Panc1 (cell line): ENCODE results near the gene IGFALS. TPM values are rescaled to one million over a fixed set of nuclear protein-coding genes. Genes with fewer than 3 reads are reported as not detected.

Experiments
- ATAC-seq: fragments of 200-7000 bp; cut with Tn5 transposase; 2 replicates; pipeline ENCODE4 v1.9.1; 2020; ENCODE audit warnings: mild to moderate bottlenecking, moderate library complexity
- BruUV-seq: library from RNA; stranded (reverse); fragments of 400-500 nt; replicated peaks from 2 replicates; lab custom pipeline; 2021; lab: Mats Ljungman, UMichigan
- CTCF ChIA-PET: fragments of 300-600 bp; sonication (Branson Sonifier 250); formaldehyde crosslinking; loops from one replicate; lab custom pipeline; 2022; ENCODE audit warnings: antibody characterized with exemption; lab: Charles Lee
- POLR2A ChIA-PET: fragments of 300-600 bp; sonication (Branson Sonifier 250); formaldehyde crosslinking; loops from one replicate; lab custom pipeline; 2022; ENCODE audit warnings: antibody characterized with exemption; lab: Charles Lee
- DNase-seq: peaks from one replicate; pipeline ENCODE4 v3.0.0-alpha.2; 2010; ENCODE audit warnings: low read depth, low spot score
- H3K27ac ChIP-seq: 2 replicates; pipeline ENCODE4 v1.5.1; 2011; ENCODE audit warnings: mild to moderate bottlenecking, low read length, inconsistent platforms
- H3K27me3 ChIP-seq: fragments of 200-500 bp; sonication (Bioruptor generic); 2 replicates; pipeline ENCODE4 v1.6.0; 2014; ENCODE audit warnings: low read length, inconsistent platforms; ENCODE audit not compliant: control insufficient read depth, insufficient read depth
- H3K36me3 ChIP-seq: fragments of 200-500 bp; sonication (Bioruptor generic); 2 replicates; pipeline ENCODE4 v1.5.1; 2014; ENCODE audit warnings: inconsistent platforms, mild to moderate bottlenecking, low read length, moderate library complexity; ENCODE audit not compliant: control insufficient read depth, insufficient read depth
- H3K4me1 ChIP-seq: 2 replicates; pipeline ENCODE4 v1.5.1; 2011; ENCODE audit warnings: inconsistent platforms, mild to moderate bottlenecking, low read length, moderate library complexity; ENCODE audit not compliant: control insufficient read depth, insufficient read depth
- H3K4me3 ChIP-seq, 2 experiments: 2 replicates each; pipeline ENCODE4 v1.5.1; 2011 to 2012; ENCODE audit warnings: low read depth in 2 of 2, low read length in 2 of 2, mild to moderate bottlenecking in 2 of 2, inconsistent platforms in 1 of 2, moderate library complexity in 1 of 2
- H3K9me3 ChIP-seq: fragments of 200-500 bp; sonication (Bioruptor generic); 2 replicates; pipeline ENCODE4 v1.5.1; 2014; ENCODE audit warnings: low read depth, mild to moderate bottlenecking, inconsistent platforms, low read length, moderate library complexity; ENCODE audit not compliant: control insufficient read depth, insufficient read depth
- POLR2AphosphoS5 ChIP-seq: IDR thresholded peaks from 2 replicates; pipeline ENCODE4 v1.6.1; 2012; ENCODE audit warnings: mild to moderate bottlenecking, low read depth, low read length, moderate library complexity
- SIN3A ChIP-seq: IDR thresholded peaks from 2 replicates; pipeline ENCODE4 v1.6.1; 2012; ENCODE audit warnings: low read depth, mild to moderate bottlenecking, low read length, moderate library complexity, borderline replicate concordance; ENCODE audit not compliant: insufficient read depth
- TCF7L2 ChIP-seq: IDR thresholded peaks from 2 replicates; pipeline ENCODE4 v1.6.1; 2011; ENCODE audit warnings: mild to moderate bottlenecking, low read depth, low read length, inconsistent platforms
- in situ Hi-C: cut with HindIII; loops from 2 replicates; pipeline ENCODE4 v1.10.0; 2016; ENCODE audit warnings: low sequenced_read_pairs, low pct_unique_long_range_greater_than_20kb
- intact Hi-C: fragments of 100-400 bp; cut with micrococcal nuclease; formaldehyde crosslinking; loops from one replicate; pipeline ENCODE4 v1.10.0; 2022; ENCODE audit not compliant: unreplicated experiment
- total RNA-seq: library from RNA; stranded (reverse); gene quantifications from one replicate; pipeline ENCODE4 v1.2.1, GENCODE V29; 2021; ENCODE audit not compliant: unreplicated experiment
- TF ChIP-seq, protein P1 (sequence below): fragments of 450-650 bp; IDR thresholded peaks from 2 replicates; pipeline ENCODE4 v1.5.1; 2017; ENCODE audit warnings: mild to moderate bottlenecking
- TF ChIP-seq, protein P2 (sequence below), 2 experiments: IDR thresholded peaks; 2 replicates each; pipeline ENCODE4 v1.6.1; 2011 to 2012; ENCODE audit warnings: low read depth in 2 of 2, control low read depth in 1 of 2, low read length in 1 of 2, mild to moderate bottlenecking in 1 of 2, moderate library complexity in 1 of 2; ENCODE audit not compliant: insufficient read depth in 1 of 2

The IGFALS gene
- total RNA-seq, 1 experiment from 2014 or later, result 0.10 TPM

DNA sequence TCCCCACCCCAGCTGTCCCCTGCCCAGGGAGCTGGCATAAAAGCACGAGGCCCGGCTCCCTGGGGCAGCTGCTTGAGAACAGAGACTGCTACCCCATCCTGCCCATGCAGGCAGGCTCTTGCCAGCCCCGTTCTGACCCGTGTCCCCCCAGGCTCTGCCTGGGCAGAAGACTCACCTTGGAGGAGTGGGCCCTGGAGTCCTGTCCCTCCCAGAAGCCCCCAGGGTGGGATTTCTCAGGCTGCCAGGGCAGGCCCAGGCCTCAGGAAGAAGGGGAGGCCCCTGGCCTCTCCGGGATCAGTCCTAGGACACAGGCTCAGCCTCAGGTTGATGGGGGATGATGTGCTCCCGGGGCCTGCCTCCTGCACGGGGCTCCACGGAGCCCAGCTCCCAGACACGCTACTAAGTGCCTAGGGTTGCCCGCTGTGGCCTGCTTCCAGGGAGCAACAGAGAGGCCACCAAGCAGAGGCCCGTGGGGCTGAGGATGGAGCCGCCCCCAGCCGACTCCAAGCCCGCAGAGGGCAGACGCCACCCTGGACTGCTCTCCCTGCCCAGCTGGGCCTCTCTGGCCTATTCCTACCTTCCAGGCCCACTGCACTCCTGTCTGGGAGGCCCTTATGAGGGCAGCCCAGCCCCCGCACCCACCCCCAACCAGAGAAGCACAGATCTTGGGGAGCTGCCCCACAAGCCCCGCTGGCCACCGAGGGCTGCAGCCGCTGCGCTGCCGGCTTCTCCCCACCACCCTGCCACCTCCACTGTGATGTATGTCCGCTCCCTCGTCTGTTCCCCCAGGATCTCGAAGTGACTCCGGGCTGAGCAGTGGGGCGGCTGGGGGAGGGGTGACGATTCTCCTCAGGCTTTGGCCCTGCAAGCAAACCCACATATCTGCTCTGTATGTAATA is 23.9 kb downstream of the IGFALS start:
- DNase-seq (no peak), ATAC-seq (peak; percentile 3)
- intact Hi-C loops, result loop anchor here (10.0 kb wide), 1 partner anchor 1085 kb away; the partner anchor contains the start of genes JMJD8 and STUB1
- no TSS peak for BruUV-seq
- H3K27ac ChIP-seq, result peak overlapping the region; percentile 87
- H3K27me3 ChIP-seq, result no peaks in the 10 kb centered on the region
- no peaks in the 10 kb centered on the region; the same call in 1 of the 2 replicates for H3K36me3 ChIP-seq
- H3K4me1 ChIP-seq, result peaks cover 22% of the 10 kb centered on the region
- peak overlapping the region; percentile 60 to 71 for H3K4me3 ChIP-seq
- in situ Hi-C loops, result no loop called here
- ChIA-PET CTCF (interaction anchor here (0.5 kb wide), 1 partner anchor 270 kb away, joined by 3 read pairs; no protein-coding TSS in a partner anchor), POLR2A (no interaction called here)
- no peaks in the 10 kb centered on the region for H3K9me3 ChIP-seq
- 0 out of 2 replicates have a peak, but pooled peaks have one; percentile 36 for TF ChIP-seq POLR2AphosphoS5
- TF ChIP-seq, protein P1, sequence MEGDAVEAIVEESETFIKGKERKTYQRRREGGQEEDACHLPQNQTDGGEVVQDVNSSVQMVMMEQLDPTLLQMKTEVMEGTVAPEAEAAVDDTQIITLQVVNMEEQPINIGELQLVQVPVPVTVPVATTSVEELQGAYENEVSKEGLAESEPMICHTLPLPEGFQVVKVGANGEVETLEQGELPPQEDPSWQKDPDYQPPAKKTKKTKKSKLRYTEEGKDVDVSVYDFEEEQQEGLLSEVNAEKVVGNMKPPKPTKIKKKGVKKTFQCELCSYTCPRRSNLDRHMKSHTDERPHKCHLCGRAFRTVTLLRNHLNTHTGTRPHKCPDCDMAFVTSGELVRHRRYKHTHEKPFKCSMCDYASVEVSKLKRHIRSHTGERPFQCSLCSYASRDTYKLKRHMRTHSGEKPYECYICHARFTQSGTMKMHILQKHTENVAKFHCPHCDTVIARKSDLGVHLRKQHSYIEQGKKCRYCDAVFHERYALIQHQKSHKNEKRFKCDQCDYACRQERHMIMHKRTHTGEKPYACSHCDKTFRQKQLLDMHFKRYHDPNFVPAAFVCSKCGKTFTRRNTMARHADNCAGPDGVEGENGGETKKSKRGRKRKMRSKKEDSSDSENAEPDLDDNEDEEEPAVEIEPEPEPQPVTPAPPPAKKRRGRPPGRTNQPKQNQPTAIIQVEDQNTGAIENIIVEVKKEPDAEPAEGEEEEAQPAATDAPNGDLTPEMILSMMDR, result no peak
- no peak for TF ChIP-seq TCF7L2
- 0 out of 2 replicates have a peak, but pooled peaks have one; percentile 67 for TF ChIP-seq SIN3A

DNA sequence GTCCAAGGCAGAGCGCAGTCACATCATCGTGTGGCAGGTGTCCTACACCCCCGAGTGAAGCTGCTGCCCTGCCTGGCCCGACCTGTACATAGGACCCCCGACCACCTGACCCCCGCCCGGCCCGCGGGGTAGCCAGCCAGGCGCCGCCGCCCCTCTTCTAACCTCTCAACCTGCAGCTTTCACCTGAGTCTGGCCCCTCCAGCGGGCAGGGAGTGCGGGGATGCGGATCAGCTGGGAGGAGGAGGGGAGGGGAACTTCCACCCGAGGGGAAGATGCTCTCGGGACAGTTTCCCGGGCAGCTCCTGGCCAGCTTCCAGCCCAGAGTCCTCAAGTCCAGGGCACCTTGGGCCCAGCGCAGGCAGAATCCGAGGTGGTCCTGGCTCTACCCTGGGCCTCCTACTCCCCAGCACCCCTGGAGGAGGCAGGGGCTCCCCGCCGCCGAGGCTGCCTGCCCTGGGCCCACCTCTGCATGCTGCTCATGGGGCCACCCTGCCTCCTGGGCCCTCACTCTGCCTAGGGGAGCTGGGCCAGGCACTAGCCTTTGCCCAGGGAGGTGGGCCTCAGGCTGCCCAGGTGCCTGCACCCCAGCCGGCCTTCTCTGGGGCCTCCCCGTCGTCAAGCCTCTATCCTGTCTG is 24.6 kb downstream of the IGFALS start:
- POLR2A ChIA-PET, result no interaction called here
- no peaks in the 10 kb centered on the region for H3K27me3 ChIP-seq
- H3K36me3 ChIP-seq, result no peaks in the 10 kb centered on the region; the same call in 1 of the 2 replicates
- TF ChIP-seq, protein P2, sequence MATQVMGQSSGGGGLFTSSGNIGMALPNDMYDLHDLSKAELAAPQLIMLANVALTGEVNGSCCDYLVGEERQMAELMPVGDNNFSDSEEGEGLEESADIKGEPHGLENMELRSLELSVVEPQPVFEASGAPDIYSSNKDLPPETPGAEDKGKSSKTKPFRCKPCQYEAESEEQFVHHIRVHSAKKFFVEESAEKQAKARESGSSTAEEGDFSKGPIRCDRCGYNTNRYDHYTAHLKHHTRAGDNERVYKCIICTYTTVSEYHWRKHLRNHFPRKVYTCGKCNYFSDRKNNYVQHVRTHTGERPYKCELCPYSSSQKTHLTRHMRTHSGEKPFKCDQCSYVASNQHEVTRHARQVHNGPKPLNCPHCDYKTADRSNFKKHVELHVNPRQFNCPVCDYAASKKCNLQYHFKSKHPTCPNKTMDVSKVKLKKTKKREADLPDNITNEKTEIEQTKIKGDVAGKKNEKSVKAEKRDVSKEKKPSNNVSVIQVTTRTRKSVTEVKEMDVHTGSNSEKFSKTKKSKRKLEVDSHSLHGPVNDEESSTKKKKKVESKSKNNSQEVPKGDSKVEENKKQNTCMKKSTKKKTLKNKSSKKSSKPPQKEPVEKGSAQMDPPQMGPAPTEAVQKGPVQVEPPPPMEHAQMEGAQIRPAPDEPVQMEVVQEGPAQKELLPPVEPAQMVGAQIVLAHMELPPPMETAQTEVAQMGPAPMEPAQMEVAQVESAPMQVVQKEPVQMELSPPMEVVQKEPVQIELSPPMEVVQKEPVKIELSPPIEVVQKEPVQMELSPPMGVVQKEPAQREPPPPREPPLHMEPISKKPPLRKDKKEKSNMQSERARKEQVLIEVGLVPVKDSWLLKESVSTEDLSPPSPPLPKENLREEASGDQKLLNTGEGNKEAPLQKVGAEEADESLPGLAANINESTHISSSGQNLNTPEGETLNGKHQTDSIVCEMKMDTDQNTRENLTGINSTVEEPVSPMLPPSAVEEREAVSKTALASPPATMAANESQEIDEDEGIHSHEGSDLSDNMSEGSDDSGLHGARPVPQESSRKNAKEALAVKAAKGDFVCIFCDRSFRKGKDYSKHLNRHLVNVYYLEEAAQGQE (IDR thresholded peaks at IDR 0.05; ENCODE audit: insufficient read depth in 1 of 2, low read depth in 2 of 2, low read length in 1 of 2), result no peak
- TF ChIP-seq, protein P1, result no peak
- TF ChIP-seq SIN3A (no peak), POLR2AphosphoS5 (no peak; the same call in 1 of the 2 replicates), TCF7L2 (no peak)
- intact Hi-C loops (no loop called here), in situ Hi-C loops (no loop called here)
- H3K27ac ChIP-seq, result peak overlapping the region; percentile 87
- BruUV-seq, result TSS peak; percentile 27
- no peak for ATAC-seq
- DNase-seq, result no peak
- no peak overlapping the region for H3K4me3 ChIP-seq
- peaks cover 14% of the 10 kb centered on the region for H3K4me1 ChIP-seq
- CTCF ChIA-PET, result interaction anchor here (0.5 to 0.8 kb wide), 2 partner anchors 95 to 271 kb away, joined by 3 read pairs; no protein-coding TSS in a partner anchor
- no peaks in the 10 kb centered on the region for H3K9me3 ChIP-seq
